CD14-positive monocyte (primary cell): ENCODE results near the gene JDP2. TPM values are rescaled to one million over a fixed set of nuclear protein-coding genes. Genes with fewer than 3 reads are reported as not detected.

ENCODE experiments used
- DNase-seq, 3 donors: peaks; one replicate each; pipeline ENCODE4 v3.0.0-alpha.2; 2011 to 2022
- H2AFZ ChIP-seq: 2 replicates; pipeline ENCODE4 v1.6.0; 2012; ENCODE audit warnings: mild to moderate bottlenecking, low read depth, low read length, inconsistent platforms; ENCODE audit not compliant: insufficient read depth, poor library complexity, severe bottlenecking
- H3K27ac ChIP-seq, 2 donors: 1 replicate in 1 of 2; 2 replicates in 1 of 2; pipeline ENCODE4 v1.5.1; 2012 to 2013; ENCODE audit warnings: low read length in 2 of 2, control low read depth in 1 of 2, inconsistent platforms in 1 of 2, low read depth in 1 of 2, mild to moderate bottlenecking in 1 of 2
- H3K27me3 ChIP-seq, 2 donors: one replicate each; pipeline versions ENCODE4 v1.6.0 to v1.6.1; 2011 to 2013; ENCODE audit warnings: low read length in 2 of 2; ENCODE audit not compliant: control insufficient read depth in 2 of 2, insufficient read depth in 2 of 2
- H3K36me3 ChIP-seq, 2 donors: replicated peaks in 1 of 2; 1 replicate in 1 of 2; 2 replicates in 1 of 2; pipeline versions ENCODE4 v1.5.1 to v1.6.1; 2012 to 2013; ENCODE audit warnings: low read length in 2 of 2, control low read depth in 1 of 2, inconsistent platforms in 1 of 2, mild to moderate bottlenecking in 1 of 2; ENCODE audit not compliant: insufficient read depth in 2 of 2, control insufficient read depth in 1 of 2
- H3K4me1 ChIP-seq, 2 donors: 1 replicate in 1 of 2; 2 replicates in 1 of 2; pipeline versions ENCODE4 v1.5.1 to v1.6.1; 2012 to 2013; ENCODE audit warnings: low read length in 2 of 2, control low read depth in 1 of 2, inconsistent platforms in 1 of 2, mild to moderate bottlenecking in 1 of 2, moderate library complexity in 1 of 2; ENCODE audit not compliant: insufficient read depth in 2 of 2, control insufficient read depth in 1 of 2
- H3K4me2 ChIP-seq: replicated peaks from 2 replicates; pipeline ENCODE3; 2012; ENCODE audit warnings: low read length, moderate library complexity, mild to moderate bottlenecking; ENCODE audit not compliant: poor library complexity, severe bottlenecking; ENCODE audit errors: extremely low read depth
- H3K4me3 ChIP-seq, 3 experiments: fragments of 200-600 bp in 1 of 3; sonication (generic) in 1 of 3; replicated peaks in 1 of 3; 1 replicate in 2 of 3; 2 replicates in 1 of 3; pipeline ENCODE4 v1.5.1; 2011 to 2013; ENCODE audit warnings: low read length in 3 of 3, mild to moderate bottlenecking in 3 of 3, control low read depth in 2 of 3, low read depth in 2 of 3, inconsistent platforms in 1 of 3, moderate library complexity in 1 of 3
- H3K79me2 ChIP-seq: 2 replicates; pipeline ENCODE4 v1.6.0; 2012; ENCODE audit warnings: mild to moderate bottlenecking, control low read depth, inconsistent platforms, low read length, moderate library complexity; ENCODE audit not compliant: insufficient read depth
- H3K9ac ChIP-seq: 2 replicates; pipeline ENCODE4 v1.6.0; 2017; ENCODE audit warnings: low read length, mild to moderate bottlenecking; ENCODE audit not compliant: insufficient read depth, poor library complexity, severe bottlenecking
- H3K9me3 ChIP-seq, 2 donors: replicated peaks in 1 of 2; 1 replicate in 1 of 2; 2 replicates in 1 of 2; pipeline versions ENCODE4 v1.5.1 to v1.6.1; 2012 to 2013; ENCODE audit warnings: low read length in 2 of 2, control low read depth in 1 of 2; ENCODE audit not compliant: control insufficient read depth in 1 of 2, insufficient read depth in 1 of 2
- H4K20me1 ChIP-seq: 2 replicates; pipeline ENCODE4 v1.6.0; 2012; ENCODE audit warnings: mild to moderate bottlenecking, low read length, control low read depth, moderate library complexity; ENCODE audit not compliant: insufficient read depth
- H3K27ac Mint-ChIP-seq, 7 donors: one replicate each; pipeline ENCODE4 v1.8.0; 2020; ENCODE audit warnings: mild to moderate bottlenecking in 7 of 7, mixed read lengths in 7 of 7, moderate library complexity in 6 of 7, inconsistent platforms in 2 of 7
- H3K27me3 Mint-ChIP-seq, 3 donors: one replicate each; pipeline ENCODE4 v1.8.0; 2021 to 2022; ENCODE audit warnings: low read depth in 3 of 3, mild to moderate bottlenecking in 3 of 3, mixed read lengths in 3 of 3, moderate library complexity in 3 of 3, inconsistent platforms in 1 of 3
- H3K36me3 Mint-ChIP-seq, 2 donors: one replicate each; pipeline ENCODE4 v1.8.0; 2020; ENCODE audit warnings: mixed read lengths in 2 of 2, inconsistent platforms in 1 of 2, mild to moderate bottlenecking in 1 of 2
- H3K4me1 Mint-ChIP-seq: one replicate; pipeline ENCODE4 v1.8.0; 2020; ENCODE audit warnings: mild to moderate bottlenecking, mixed read lengths
- H3K4me3 Mint-ChIP-seq, 2 donors: one replicate each; pipeline ENCODE4 v1.8.0; 2020; ENCODE audit warnings: mild to moderate bottlenecking in 2 of 2, mixed read lengths in 2 of 2, moderate library complexity in 1 of 2
- H3K9me3 Mint-ChIP-seq, 7 donors: one replicate each; pipeline ENCODE4 v1.8.0; 2020 to 2022; ENCODE audit warnings: mixed read lengths in 7 of 7, mild to moderate bottlenecking in 6 of 7, moderate library complexity in 6 of 7, inconsistent platforms in 2 of 7
- WGBS: methylation state at CpG from one replicate; pipeline ENCODE4 v1.1.5; 2013; ENCODE audit warnings: missing lambda C conversion rate; ENCODE audit not compliant: insufficient coverage; 5-methylcytosine and 5-hydroxymethylcytosine counted together
- intact Hi-C, 2 donors: fragments of 100-400 bp; cut with micrococcal nuclease; formaldehyde crosslinking; loops; one replicate each; pipeline versions ENCODE4 v1.15.0 to v1.15.1; 2023
- polyA plus RNA-seq, 3 donors: library from polyadenylated mRNA; depleted of rRNA in 1 of 3; unstranded in 2 of 3; stranded (reverse) in 1 of 3; fragments of 300-500 nt in 2 of 3; fragments of >200 nt in 1 of 3; fragmentation: Illumina TruSeq in 2 of 3; gene quantifications; 1 replicate in 2 of 3; 2 replicates in 1 of 3; pipeline ENCODE4 v1.2.3, GENCODE V29; 2012 to 2021
- TF ChIP-seq, protein P1 (sequence below): fragments of 200-600 bp; IDR thresholded peaks from one replicate; pipeline ENCODE4 v1.8.0; 2022; ENCODE audit warnings: antibody characterized with exemption, mild to moderate bottlenecking

Gene JDP2
- polyA plus RNA-seq, 3 donors: 3.5 to 69.2 (median 14.2) TPM

GRCh38 chr14:75496755-75497154, 68.9 kb downstream of the JDP2 start:
- no peak overlapping the region for H3K27ac ChIP-seq
- Mint-ChIP-seq H3K4me3 (peak overlapping the region in 1 of 2 donors; percentile 21), H3K27ac (peak overlapping the region in 3 of 7 donors; percentile 29 to 41 (median 32)), H3K27me3 (peaks cover 0 to 6% (median 2%) of the 10 kb centered on the region in 3 donors), H3K36me3 (no peaks in the 10 kb centered on the region), H3K9me3 (no peaks in the 10 kb centered on the region), H3K4me1 (peaks cover 28% of the 10 kb centered on the region)
- peaks cover 25 to 26% of the 10 kb centered on the region in 2 donors for H3K4me1 ChIP-seq
- H4K20me1 ChIP-seq: no peaks in the 10 kb centered on the region
- H3K4me3 ChIP-seq: no peak overlapping the region
- H2AFZ ChIP-seq: peak overlapping the region; percentile 15
- intact Hi-C loops: no loop called here
- DNase-seq: no peak
- no peak overlapping the region for H3K4me2 ChIP-seq
- H3K9ac ChIP-seq: no peak overlapping the region
- 0% methylated on average over 1 of the region's 4 CpGs for WGBS
- no peaks in the 10 kb centered on the region for H3K9me3 ChIP-seq
- TF ChIP-seq, protein P1, sequence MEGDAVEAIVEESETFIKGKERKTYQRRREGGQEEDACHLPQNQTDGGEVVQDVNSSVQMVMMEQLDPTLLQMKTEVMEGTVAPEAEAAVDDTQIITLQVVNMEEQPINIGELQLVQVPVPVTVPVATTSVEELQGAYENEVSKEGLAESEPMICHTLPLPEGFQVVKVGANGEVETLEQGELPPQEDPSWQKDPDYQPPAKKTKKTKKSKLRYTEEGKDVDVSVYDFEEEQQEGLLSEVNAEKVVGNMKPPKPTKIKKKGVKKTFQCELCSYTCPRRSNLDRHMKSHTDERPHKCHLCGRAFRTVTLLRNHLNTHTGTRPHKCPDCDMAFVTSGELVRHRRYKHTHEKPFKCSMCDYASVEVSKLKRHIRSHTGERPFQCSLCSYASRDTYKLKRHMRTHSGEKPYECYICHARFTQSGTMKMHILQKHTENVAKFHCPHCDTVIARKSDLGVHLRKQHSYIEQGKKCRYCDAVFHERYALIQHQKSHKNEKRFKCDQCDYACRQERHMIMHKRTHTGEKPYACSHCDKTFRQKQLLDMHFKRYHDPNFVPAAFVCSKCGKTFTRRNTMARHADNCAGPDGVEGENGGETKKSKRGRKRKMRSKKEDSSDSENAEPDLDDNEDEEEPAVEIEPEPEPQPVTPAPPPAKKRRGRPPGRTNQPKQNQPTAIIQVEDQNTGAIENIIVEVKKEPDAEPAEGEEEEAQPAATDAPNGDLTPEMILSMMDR: no peak
- H3K79me2 ChIP-seq: no peaks in the 10 kb centered on the region
- no peaks in the 10 kb centered on the region for H3K36me3 ChIP-seq
- no peaks in the 10 kb centered on the region for H3K27me3 ChIP-seq

GRCh38 chr14:75497191-75497590, 69.4 kb downstream of the JDP2 start:
- no peaks in the 10 kb centered on the region for H4K20me1 ChIP-seq
- peaks cover 25 to 26% of the 10 kb centered on the region in 2 donors for H3K4me1 ChIP-seq
- Mint-ChIP-seq H3K4me3 (peak overlapping the region in 1 of 2 donors; percentile 21), H3K4me1 (peaks cover 28% of the 10 kb centered on the region), H3K27me3 (peaks cover 0 to 4% (median 2%) of the 10 kb centered on the region in 3 donors), H3K36me3 (no peaks in the 10 kb centered on the region), H3K27ac (peak overlapping the region in 3 of 7 donors; percentile 3 to 41 (median 29)), H3K9me3 (no peaks in the 10 kb centered on the region)
- no peaks in the 10 kb centered on the region for H3K36me3 ChIP-seq
- H3K4me3 ChIP-seq: no peak overlapping the region
- no peaks in the 10 kb centered on the region for H3K79me2 ChIP-seq
- H3K4me2 ChIP-seq: no peak overlapping the region
- DNase-seq: peak in 1 of 3 donors; percentile 28
- no peaks in the 10 kb centered on the region for H3K9me3 ChIP-seq
- intact Hi-C loops: no loop called here
- no peaks in the 10 kb centered on the region for H3K27me3 ChIP-seq
- WGBS: 0% methylated on average over 3 of the region's 4 CpGs
- TF ChIP-seq, protein P1: no peak
- no peak overlapping the region for H3K27ac ChIP-seq
- no peak overlapping the region for H3K9ac ChIP-seq
- H2AFZ ChIP-seq: peak overlapping the region; percentile 15
